Measurements from ENCODE around the gene LPAR2.
"Not testable (repeated sequence)": the region's sequence is repeated elsewhere in the genome, so short reads cannot be mapped to it uniquely, and the experiment has no call there.

Gene LPAR2

GRCh38 chr19:19610376-19611202 lies 17.4 kb downstream of the LPAR2 start:
- no peaks in the 10 kb centered on the region for H3K36me3 ChIP-seq (ENCODE audit: control insufficient read depth in 2 of 2, insufficient read depth in 2 of 2, low read length in 2 of 2)
- H3K4me1 ChIP-seq (ENCODE audit: control insufficient read depth, insufficient read depth, low read length), result no peaks in the 10 kb centered on the region
- peaks cover 0 to 11% of the 10 kb centered on the region in 2 donors for H3K27me3 ChIP-seq (ENCODE audit: control insufficient read depth in 1 of 2, insufficient read depth in 2 of 2, low read length in 2 of 2)
- no peak overlapping the region for H3K4me3 ChIP-seq (ENCODE audit: low read length in 2 of 2)
- no peak overlapping the region for H3K27ac ChIP-seq (ENCODE audit: low read length)
- no peaks in the 10 kb centered on the region for H3K9me3 ChIP-seq (ENCODE audit: control insufficient read depth in 2 of 2, low read length in 2 of 2)
- H3K9ac ChIP-seq (ENCODE audit: low read length in 2 of 2), result no peak overlapping the region

DNA sequence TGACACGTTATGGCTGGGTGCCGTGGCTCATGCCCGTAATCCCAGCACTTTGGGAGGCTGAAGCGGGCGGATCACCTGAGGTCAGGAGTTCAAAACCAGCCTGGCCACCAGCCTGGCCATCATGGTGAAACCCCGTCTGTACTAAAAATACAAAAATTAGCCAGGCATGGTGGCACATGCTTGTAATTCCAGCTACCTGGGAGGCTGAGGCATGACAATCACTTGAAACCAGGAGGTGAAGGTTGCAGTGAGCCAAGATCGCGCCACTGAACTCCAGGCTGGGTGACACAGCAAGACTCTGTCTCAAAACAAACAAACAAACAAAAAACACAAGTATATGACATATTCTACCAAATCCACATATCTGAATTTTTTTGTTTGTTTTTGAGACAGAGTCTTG lies 21.3 kb downstream of the LPAR2 start:
- H3K9ac ChIP-seq (ENCODE audit: low read length in 2 of 2); H3K27ac ChIP-seq (ENCODE audit: low read length): not testable (repeated sequence)

DNA sequence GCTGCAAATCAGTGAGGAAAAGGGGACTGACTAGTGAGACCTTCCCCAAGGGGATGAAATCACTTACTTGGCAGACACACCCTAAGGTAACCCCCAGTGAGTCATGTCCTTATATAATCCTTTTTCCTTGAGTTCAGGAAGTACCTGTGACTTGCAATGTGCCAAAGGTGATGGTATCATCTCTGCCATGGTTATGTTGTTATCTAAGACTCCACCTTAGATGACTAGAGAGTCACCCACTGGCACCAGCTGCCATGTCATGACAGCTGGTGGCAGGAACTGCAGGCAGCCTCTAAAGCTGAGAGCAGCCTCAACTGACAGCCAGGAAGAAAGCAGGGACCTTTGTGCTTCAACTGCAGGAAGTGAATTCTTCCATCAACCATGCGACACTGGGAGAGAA lies 22.0 kb downstream of the LPAR2 start:
- Histone ChIP-seq H3K4me1 (ENCODE audit: control insufficient read depth, insufficient read depth, low read length) (no peaks in the 10 kb centered on the region), H3K9me3 (ENCODE audit: control insufficient read depth in 2 of 2, low read length in 2 of 2) (no peaks in the 10 kb centered on the region), H3K9ac (ENCODE audit: low read length in 2 of 2) (no peak overlapping the region)

More for the DNA sequence above, 21.3 kb downstream of the LPAR2 start:
- H3K27me3 ChIP-seq (ENCODE audit: control insufficient read depth in 1 of 2, insufficient read depth in 2 of 2, low read length in 2 of 2); H3K36me3 ChIP-seq (ENCODE audit: control insufficient read depth in 2 of 2, insufficient read depth in 2 of 2, low read length in 2 of 2); H3K4me1 ChIP-seq (ENCODE audit: control insufficient read depth, insufficient read depth, low read length); H3K9me3 ChIP-seq (ENCODE audit: control insufficient read depth in 2 of 2, low read length in 2 of 2); H3K4me3 ChIP-seq (ENCODE audit: low read length in 2 of 2): not testable (repeated sequence)

GRCh38 chr19:19602713-19603324 lies 25.2 kb downstream of the LPAR2 start:
- no peak overlapping the region for H3K9ac ChIP-seq (ENCODE audit: low read length in 2 of 2)
- no peak overlapping the region for H3K4me3 ChIP-seq (ENCODE audit: low read length in 2 of 2)
- H3K27ac ChIP-seq (ENCODE audit: low read length), result no peak overlapping the region
- H3K36me3 ChIP-seq (ENCODE audit: control insufficient read depth in 2 of 2, insufficient read depth in 2 of 2, low read length in 2 of 2), result no peaks in the 10 kb centered on the region
- H3K27me3 ChIP-seq (ENCODE audit: control insufficient read depth in 1 of 2, insufficient read depth in 2 of 2, low read length in 2 of 2), result peaks cover 0 to 4% of the 10 kb centered on the region in 2 donors
- H3K4me1 ChIP-seq (ENCODE audit: control insufficient read depth, insufficient read depth, low read length), result no peaks in the 10 kb centered on the region
- H3K9me3 ChIP-seq (ENCODE audit: control insufficient read depth in 2 of 2, low read length in 2 of 2), result no peaks in the 10 kb centered on the region

More for the DNA sequence above, 22.0 kb downstream of the LPAR2 start:
- Histone ChIP-seq H3K27me3 (ENCODE audit: control insufficient read depth in 1 of 2, insufficient read depth in 2 of 2, low read length in 2 of 2) (peaks cover 0 to 8% of the 10 kb centered on the region in 2 donors), H3K27ac (ENCODE audit: low read length) (no peak overlapping the region), H3K4me3 (ENCODE audit: low read length in 2 of 2) (no peak overlapping the region), H3K36me3 (ENCODE audit: control insufficient read depth in 2 of 2, insufficient read depth in 2 of 2, low read length in 2 of 2) (no peaks in the 10 kb centered on the region)

DNA sequence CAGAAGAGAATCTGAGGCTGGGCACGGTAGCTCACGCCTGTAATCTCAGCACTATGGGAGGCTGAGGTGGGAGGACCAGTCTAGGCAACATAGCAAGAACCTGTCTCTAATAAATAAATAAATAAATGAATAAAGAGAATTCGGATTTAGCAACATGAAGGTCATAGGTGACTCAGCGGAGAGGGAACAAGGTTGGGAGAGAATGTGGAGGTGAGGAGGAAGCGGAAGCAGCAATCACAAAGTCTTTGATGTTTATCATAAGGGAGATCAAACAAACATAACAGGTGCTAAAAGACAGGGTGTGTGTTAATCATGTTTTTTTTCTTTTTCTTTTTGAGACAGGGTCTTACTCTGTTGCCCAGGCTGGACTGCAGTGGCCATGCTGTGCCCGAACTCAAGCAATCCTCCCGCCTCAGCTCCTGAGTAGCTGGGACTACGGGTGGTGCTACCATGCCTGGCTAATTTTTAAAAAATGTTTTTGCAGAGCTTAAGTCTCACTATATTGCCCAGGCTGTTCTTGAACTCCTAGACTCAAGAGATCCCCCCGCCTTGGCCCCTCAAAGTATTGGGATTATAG lies 25.8 kb downstream of the LPAR2 start:
- Histone ChIP-seq H3K9me3 (ENCODE audit: control insufficient read depth in 2 of 2, low read length in 2 of 2) (no peaks in the 10 kb centered on the region), H3K4me1 (ENCODE audit: control insufficient read depth, insufficient read depth, low read length) (no peaks in the 10 kb centered on the region), H3K27me3 (ENCODE audit: control insufficient read depth in 1 of 2, insufficient read depth in 2 of 2, low read length in 2 of 2) (peaks cover 0 to 4% of the 10 kb centered on the region in 2 donors), H3K4me3 (ENCODE audit: low read length in 2 of 2) (no peak overlapping the region), H3K27ac (ENCODE audit: low read length) (no peak overlapping the region), H3K9ac (ENCODE audit: low read length in 2 of 2) (no peak overlapping the region), H3K36me3 (ENCODE audit: control insufficient read depth in 2 of 2, insufficient read depth in 2 of 2, low read length in 2 of 2) (no peaks in the 10 kb centered on the region)

- Histone ChIP-seq H3K4me3 (ENCODE audit: low read length in 2 of 2) (no peak overlapping the region), H3K27ac (ENCODE audit: low read length) (no peak overlapping the region), H3K9me3 (ENCODE audit: control insufficient read depth in 2 of 2, low read length in 2 of 2) (no peaks in the 10 kb centered on the region), H3K36me3 (ENCODE audit: control insufficient read depth in 2 of 2, insufficient read depth in 2 of 2, low read length in 2 of 2) (no peaks in the 10 kb centered on the region), H3K27me3 (ENCODE audit: control insufficient read depth in 1 of 2, insufficient read depth in 2 of 2, low read length in 2 of 2) (no peaks in the 10 kb centered on the region), H3K4me1 (ENCODE audit: control insufficient read depth, insufficient read depth, low read length) (no peaks in the 10 kb centered on the region), H3K9ac (ENCODE audit: low read length in 2 of 2) (no peak overlapping the region)
Measured at GRCh38 chr19:19600793-19601330, 27.2 kb downstream of the LPAR2 start.

DNA sequence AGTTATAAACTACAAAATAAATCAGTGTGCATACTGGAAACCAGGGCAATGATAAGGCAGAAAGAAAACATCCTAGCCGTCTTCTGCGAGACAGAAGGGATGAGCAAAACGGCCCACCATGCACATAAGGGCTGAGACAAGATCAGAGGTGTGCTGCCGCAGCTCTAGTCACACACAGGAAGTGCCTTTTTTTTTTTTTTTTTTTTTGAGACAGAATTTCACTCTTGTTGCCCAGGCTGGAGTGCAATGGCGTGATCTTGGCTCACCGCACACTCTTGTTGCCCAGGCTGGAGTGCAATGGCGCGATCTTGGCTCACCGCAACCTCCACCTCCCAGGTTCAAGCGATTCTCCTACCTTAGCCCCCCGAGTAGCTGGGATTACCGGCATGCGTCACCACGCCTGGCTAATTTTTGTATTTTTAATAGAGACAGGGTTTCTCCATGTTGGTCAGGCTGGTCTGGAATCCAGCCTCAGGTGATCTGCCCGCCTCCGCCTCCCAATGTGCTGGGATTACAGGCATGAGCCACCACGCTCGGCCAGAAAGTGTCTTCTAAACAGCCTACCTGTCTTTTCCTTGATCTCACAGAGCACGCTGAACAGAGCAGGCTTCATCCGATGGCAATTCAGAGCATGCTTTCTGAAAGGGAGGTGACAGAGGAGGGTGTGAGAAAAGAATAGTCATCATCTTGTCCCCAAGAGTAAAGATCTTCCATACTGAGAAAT lies 29.1 kb downstream of the LPAR2 start:
- H3K27ac ChIP-seq (ENCODE audit: low read length); H3K36me3 ChIP-seq (ENCODE audit: control insufficient read depth in 2 of 2, insufficient read depth in 2 of 2, low read length in 2 of 2); H3K4me1 ChIP-seq (ENCODE audit: control insufficient read depth, insufficient read depth, low read length); H3K4me3 ChIP-seq (ENCODE audit: low read length in 2 of 2); H3K9me3 ChIP-seq (ENCODE audit: control insufficient read depth in 2 of 2, low read length in 2 of 2); H3K9ac ChIP-seq (ENCODE audit: low read length in 2 of 2); H3K27me3 ChIP-seq (ENCODE audit: control insufficient read depth in 1 of 2, insufficient read depth in 2 of 2, low read length in 2 of 2): not testable (repeated sequence)

DNA sequence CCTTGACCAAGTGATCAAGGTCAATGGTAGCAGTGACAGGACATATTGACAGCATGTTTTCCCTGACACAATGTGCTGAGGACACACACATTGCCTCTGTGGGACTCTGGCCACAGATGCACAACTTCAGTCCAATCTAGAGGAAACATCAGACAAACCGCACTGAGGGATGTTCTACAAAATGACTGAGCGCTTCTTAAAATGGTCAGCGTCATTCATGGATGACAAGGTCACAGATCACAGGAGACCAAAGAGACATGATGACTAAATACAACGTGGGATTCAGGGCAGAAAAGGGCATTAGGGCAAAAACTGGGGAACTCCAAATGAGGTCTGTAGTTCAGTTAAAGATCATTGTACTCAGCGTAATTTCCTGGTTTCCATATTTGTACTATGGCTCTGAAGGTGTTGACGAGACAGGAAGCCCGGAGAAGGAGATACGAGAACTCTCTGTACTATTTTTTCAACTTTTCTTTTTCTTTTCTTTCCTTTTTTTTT lies 30.2 kb downstream of the LPAR2 start:
- H3K27ac ChIP-seq (ENCODE audit: low read length), result no peak overlapping the region
- no peaks in the 10 kb centered on the region for H3K27me3 ChIP-seq (ENCODE audit: control insufficient read depth in 1 of 2, insufficient read depth in 2 of 2, low read length in 2 of 2)
- no peaks in the 10 kb centered on the region for H3K4me1 ChIP-seq (ENCODE audit: control insufficient read depth, insufficient read depth, low read length)
- H3K9me3 ChIP-seq (ENCODE audit: control insufficient read depth in 2 of 2, low read length in 2 of 2), result no peaks in the 10 kb centered on the region
- no peaks in the 10 kb centered on the region for H3K36me3 ChIP-seq (ENCODE audit: control insufficient read depth in 2 of 2, insufficient read depth in 2 of 2, low read length in 2 of 2)
- H3K4me3 ChIP-seq (ENCODE audit: low read length in 2 of 2), result no peak overlapping the region
- H3K9ac ChIP-seq (ENCODE audit: low read length in 2 of 2), result no peak overlapping the region

DNA sequence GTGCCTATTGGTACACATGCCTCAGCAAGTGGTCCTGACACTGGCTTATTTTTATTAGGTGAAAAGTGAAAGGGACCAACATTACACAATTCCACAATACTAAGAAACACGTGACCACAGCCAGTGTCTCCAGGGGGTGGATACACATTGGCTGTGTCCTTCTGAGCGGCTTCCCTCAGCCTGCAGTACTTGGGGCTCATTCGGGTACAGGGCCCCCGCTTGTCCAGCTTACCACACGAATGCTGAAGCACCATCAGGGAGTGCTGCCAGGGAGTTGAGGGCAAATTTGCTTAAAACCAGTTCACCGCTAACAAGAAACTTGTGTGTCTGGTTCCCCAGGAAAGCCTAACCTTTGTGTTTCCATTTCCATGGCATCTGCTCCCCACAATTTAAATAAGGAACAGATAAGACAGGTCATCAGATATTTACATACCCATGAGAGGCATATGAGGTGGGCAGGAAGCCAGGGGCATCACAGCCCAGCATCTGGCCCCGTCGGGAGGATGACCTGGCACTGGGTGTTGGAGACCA lies 32.8 kb downstream of the LPAR2 start:
- H3K36me3 ChIP-seq (ENCODE audit: control insufficient read depth in 2 of 2, insufficient read depth in 2 of 2, low read length in 2 of 2), result no peaks in the 10 kb centered on the region
- peaks cover 11% of the 10 kb centered on the region for H3K4me1 ChIP-seq (ENCODE audit: control insufficient read depth, insufficient read depth, low read length)
- no peaks in the 10 kb centered on the region for H3K27me3 ChIP-seq (ENCODE audit: control insufficient read depth in 1 of 2, insufficient read depth in 2 of 2, low read length in 2 of 2)
- H3K9ac ChIP-seq (ENCODE audit: low read length in 2 of 2), result no peak overlapping the region
- no peak overlapping the region for H3K4me3 ChIP-seq (ENCODE audit: low read length in 2 of 2)
- H3K27ac ChIP-seq (ENCODE audit: low read length), result no peak overlapping the region
- H3K9me3 ChIP-seq (ENCODE audit: control insufficient read depth in 2 of 2, low read length in 2 of 2), result no peaks in the 10 kb centered on the region

GRCh38 chr19:19594381-19594780 lies 33.6 kb downstream of the LPAR2 start:
- Histone ChIP-seq H3K4me1 (ENCODE audit: control insufficient read depth, insufficient read depth, low read length) (peaks cover 11% of the 10 kb centered on the region), H3K9me3 (ENCODE audit: control insufficient read depth in 2 of 2, low read length in 2 of 2) (no peaks in the 10 kb centered on the region), H3K27ac (ENCODE audit: low read length) (no peak overlapping the region), H3K27me3 (ENCODE audit: control insufficient read depth in 1 of 2, insufficient read depth in 2 of 2, low read length in 2 of 2) (no peaks in the 10 kb centered on the region), H3K4me3 (ENCODE audit: low read length in 2 of 2) (no peak overlapping the region), H3K36me3 (ENCODE audit: control insufficient read depth in 2 of 2, insufficient read depth in 2 of 2, low read length in 2 of 2) (no peaks in the 10 kb centered on the region), H3K9ac (ENCODE audit: low read length in 2 of 2) (no peak overlapping the region)

Measured in stomach smooth muscle (tissue), 2 donors.